Neural progenitor cell (in vitro differentiated cells): ENCODE data around the gene BRWD1. TPM values are rescaled to one million over a fixed set of nuclear protein-coding genes. Genes with fewer than 3 reads are reported as not detected.

Experiments
- DNase-seq: peaks from one replicate; pipeline ENCODE4 v3.0.0-alpha.2; 2016; ENCODE audit warnings: low spot score
- H2AFZ ChIP-seq: fragments of 200-600 bp; sonication (generic); replicated peaks from 2 replicates; pipeline ENCODE4 v1.6.1; 2016; ENCODE audit warnings: antibody characterized with exemption
- H3F3A ChIP-seq: fragments of 200-600 bp; sonication (generic); 2 replicates; pipeline ENCODE4 v1.6.1; 2016; ENCODE audit warnings: antibody characterized with exemption, low read depth
- H3K27ac ChIP-seq: fragments of 200-600 bp; sonication (generic); 2 replicates; pipeline ENCODE4 v1.5.1; 2016; ENCODE audit warnings: mild to moderate bottlenecking
- H3K27me3 ChIP-seq: fragments of 200-600 bp; sonication (generic); 2 replicates; pipeline ENCODE4 v1.6.1; 2016; ENCODE audit warnings: mild to moderate bottlenecking, moderate library complexity
- H3K36me3 ChIP-seq: fragments of 200-600 bp; sonication (generic); 2 replicates; pipeline ENCODE4 v1.5.1; 2016
- H3K4me1 ChIP-seq: fragments of 200-600 bp; sonication (generic); 2 replicates; pipeline ENCODE4 v1.6.1; 2016; ENCODE audit warnings: mixed run types
- H3K4me2 ChIP-seq: fragments of 200-600 bp; sonication (generic); 2 replicates; pipeline ENCODE4 v1.6.1; 2016
- H3K4me3 ChIP-seq: fragments of 200-600 bp; sonication (generic); 2 replicates; pipeline ENCODE4 v1.5.1; 2016
- H3K79me2 ChIP-seq: fragments of 200-600 bp; sonication (generic); 2 replicates; pipeline ENCODE4 v1.6.1; 2016; ENCODE audit warnings: low read depth
- H3K9ac ChIP-seq: fragments of 200-600 bp; sonication (generic); 2 replicates; pipeline ENCODE4 v1.6.1; 2016
- H3K9me3 ChIP-seq: fragments of 200-600 bp; sonication (generic); 2 replicates; pipeline ENCODE4 v1.5.1; 2016; ENCODE audit warnings: low read depth
- H4K20me1 ChIP-seq: fragments of 200-600 bp; sonication (generic); 2 replicates; pipeline ENCODE4 v1.6.1; 2016; ENCODE audit warnings: low read depth
- H3K27ac Mint-ChIP-seq: 3 replicates; pipeline ENCODE4 v1.8.0; 2021; ENCODE audit warnings: mixed read lengths
- H3K27me3 Mint-ChIP-seq: 2 replicates; pipeline ENCODE4 v1.8.0; 2022; ENCODE audit warnings: low read depth, mild to moderate bottlenecking, inconsistent platforms, moderate library complexity, mixed read lengths; ENCODE audit not compliant: insufficient read depth
- H3K36me3 Mint-ChIP-seq: 3 replicates; pipeline ENCODE4 v1.8.0; 2021; ENCODE audit warnings: mixed read lengths
- H3K4me1 Mint-ChIP-seq: 3 replicates; pipeline ENCODE4 v1.8.0; 2021; ENCODE audit warnings: mixed read lengths
- H3K4me3 Mint-ChIP-seq: 3 replicates; pipeline ENCODE4 v1.8.0; 2021; ENCODE audit warnings: mild to moderate bottlenecking, moderate library complexity, mixed read lengths
- H3K9me3 Mint-ChIP-seq: 3 replicates; pipeline ENCODE4 v1.8.0; 2020; ENCODE audit warnings: mixed read lengths
- CTCF ChIP-seq: fragments of 200-600 bp; sonication (generic); IDR thresholded peaks from 2 replicates; pipeline ENCODE4 v1.5.1; 2017; ENCODE audit warnings: antibody characterized with exemption, mild to moderate bottlenecking
- EZH2 ChIP-seq: fragments of 200-600 bp; sonication (generic); IDR thresholded peaks from 2 replicates; pipeline ENCODE4 v1.6.1; 2017; ENCODE audit warnings: antibody characterized with exemption, mild to moderate bottlenecking, moderate library complexity
- EZH2phosphoT487 ChIP-seq: fragments of 200-600 bp; sonication (generic); IDR thresholded peaks from 2 replicates; pipeline ENCODE4 v1.6.1; 2017; ENCODE audit warnings: antibody characterized with exemption
- total RNA-seq: library from RNA; depleted of rRNA; stranded (reverse); fragments of >200 nt; gene quantifications from 2 replicates; pipeline ENCODE4 v1.2.3, GENCODE V29; 2015; ENCODE audit warnings: low replicate concordance

Gene BRWD1
- total RNA-seq, 1 donor from 2014 or later = 130 TPM

- no peak overlapping the region for H3K4me2 ChIP-seq
- H2AFZ ChIP-seq = no peak overlapping the region
- H4K20me1 ChIP-seq = peaks cover 15% of the 10 kb centered on the region
- H3K27me3 ChIP-seq = no peaks in the 10 kb centered on the region
- no peak overlapping the region for H3K27ac ChIP-seq
- no peaks in the 10 kb centered on the region for H3K79me2 ChIP-seq
- Mint-ChIP-seq H3K27me3 (no peaks in the 10 kb centered on the region), H3K27ac (no peak overlapping the region), H3K36me3 (peaks cover 15% of the 10 kb centered on the region), H3K4me3 (no peak overlapping the region), H3K9me3 (no peaks in the 10 kb centered on the region), H3K4me1 (no peaks in the 10 kb centered on the region)
- H3F3A ChIP-seq = peaks cover 3% of the 10 kb centered on the region
- no peak for TF ChIP-seq EZH2phosphoT487
- TF ChIP-seq CTCF = no peak
- TF ChIP-seq EZH2 = no peak
- no peaks in the 10 kb centered on the region for H3K9me3 ChIP-seq
- no peak for DNase-seq
- no peak overlapping the region for H3K9ac ChIP-seq
- H3K36me3 ChIP-seq = peaks cover 27% of the 10 kb centered on the region
- no peaks in the 10 kb centered on the region for H3K4me1 ChIP-seq
- H3K4me3 ChIP-seq = no peak overlapping the region
These were observed 120.1 kb downstream of the BRWD1 start for GRCh38 chr21:39193380-39193779.

- peaks cover 4% of the 10 kb centered on the region for H3K36me3 Mint-ChIP-seq
These were observed 123.4 kb downstream of the BRWD1 start for GRCh38 chr21:39189857-39190604.

GRCh38 chr21:39188521-39189139 is 124.8 kb downstream of the BRWD1 start:
- no peaks in the 10 kb centered on the region for H3K79me2 ChIP-seq
- no peak for DNase-seq
- Mint-ChIP-seq H3K9me3 (no peaks in the 10 kb centered on the region), H3K27ac (no peak overlapping the region), H3K27me3 (no peaks in the 10 kb centered on the region), H3K4me3 (no peak overlapping the region), H3K4me1 (peaks cover 5% of the 10 kb centered on the region), H3K36me3 (peaks cover 4% of the 10 kb centered on the region)
- no peak overlapping the region for H2AFZ ChIP-seq
- H3K4me1 ChIP-seq = peaks cover 13% of the 10 kb centered on the region
- TF ChIP-seq EZH2phosphoT487 = no peak
- no peak for TF ChIP-seq CTCF
- H3K9me3 ChIP-seq = no peaks in the 10 kb centered on the region
- H3K4me3 ChIP-seq = no peak overlapping the region
- no peak overlapping the region for H3K4me2 ChIP-seq
- H3K27me3 ChIP-seq = no peaks in the 10 kb centered on the region
- H3K27ac ChIP-seq = no peak overlapping the region
- no peaks in the 10 kb centered on the region for H3K36me3 ChIP-seq
- H3F3A ChIP-seq = peaks cover 39% of the 10 kb centered on the region
- no peak overlapping the region for H3K9ac ChIP-seq
- H4K20me1 ChIP-seq = peaks cover 20% of the 10 kb centered on the region

More at GRCh38 chr21:39189857-39190604, 123.4 kb downstream of the BRWD1 start:
- TF ChIP-seq EZH2phosphoT487 (no peak), EZH2 (no peak), CTCF (no peak)
- H3K4me3 Mint-ChIP-seq = no peak overlapping the region
- H3K9me3 Mint-ChIP-seq = no peaks in the 10 kb centered on the region
- Histone ChIP-seq H3K9me3 (no peaks in the 10 kb centered on the region), H3K36me3 (peaks cover 8% of the 10 kb centered on the region), H3K27me3 (no peaks in the 10 kb centered on the region), H3K4me2 (no peak overlapping the region), H3K79me2 (no peaks in the 10 kb centered on the region), H3K4me1 (peaks cover 6% of the 10 kb centered on the region), H3K9ac (no peak overlapping the region), H3K4me3 (no peak overlapping the region), H3F3A (peaks cover 25% of the 10 kb centered on the region), H4K20me1 (peaks cover 24% of the 10 kb centered on the region), H3K27ac (no peak overlapping the region), H2AFZ (no peak overlapping the region)
- no peak overlapping the region for H3K27ac Mint-ChIP-seq
- H3K4me1 Mint-ChIP-seq = no peaks in the 10 kb centered on the region
- no peak for DNase-seq
- no peaks in the 10 kb centered on the region for H3K27me3 Mint-ChIP-seq
